Measurements from ENCODE around the gene CLIC4.

DNA sequence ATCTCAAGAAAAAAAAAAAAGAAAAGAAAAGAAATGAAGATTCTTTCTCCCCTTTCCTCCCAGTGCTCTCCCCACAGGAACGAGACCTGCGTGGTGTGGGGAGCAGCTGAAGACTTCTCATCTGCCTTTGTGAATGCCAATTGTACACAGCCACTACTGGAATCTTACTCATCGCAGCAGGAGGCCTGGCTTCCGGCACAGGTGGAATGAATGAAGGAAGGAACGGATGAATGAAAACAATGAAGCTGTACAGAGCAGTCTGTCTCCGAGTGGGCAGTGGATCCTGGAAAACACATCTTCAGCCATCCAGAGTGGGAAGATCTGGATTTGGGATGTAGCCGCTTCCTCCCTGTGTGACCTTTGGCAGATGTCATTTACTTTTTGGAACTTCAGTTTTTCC is 119.9 kb downstream of the CLIC4 start:
- TF ChIP-seq, protein P1, sequence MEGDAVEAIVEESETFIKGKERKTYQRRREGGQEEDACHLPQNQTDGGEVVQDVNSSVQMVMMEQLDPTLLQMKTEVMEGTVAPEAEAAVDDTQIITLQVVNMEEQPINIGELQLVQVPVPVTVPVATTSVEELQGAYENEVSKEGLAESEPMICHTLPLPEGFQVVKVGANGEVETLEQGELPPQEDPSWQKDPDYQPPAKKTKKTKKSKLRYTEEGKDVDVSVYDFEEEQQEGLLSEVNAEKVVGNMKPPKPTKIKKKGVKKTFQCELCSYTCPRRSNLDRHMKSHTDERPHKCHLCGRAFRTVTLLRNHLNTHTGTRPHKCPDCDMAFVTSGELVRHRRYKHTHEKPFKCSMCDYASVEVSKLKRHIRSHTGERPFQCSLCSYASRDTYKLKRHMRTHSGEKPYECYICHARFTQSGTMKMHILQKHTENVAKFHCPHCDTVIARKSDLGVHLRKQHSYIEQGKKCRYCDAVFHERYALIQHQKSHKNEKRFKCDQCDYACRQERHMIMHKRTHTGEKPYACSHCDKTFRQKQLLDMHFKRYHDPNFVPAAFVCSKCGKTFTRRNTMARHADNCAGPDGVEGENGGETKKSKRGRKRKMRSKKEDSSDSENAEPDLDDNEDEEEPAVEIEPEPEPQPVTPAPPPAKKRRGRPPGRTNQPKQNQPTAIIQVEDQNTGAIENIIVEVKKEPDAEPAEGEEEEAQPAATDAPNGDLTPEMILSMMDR (IDR thresholded peaks at IDR 0.05; ENCODE audit: low read depth, low read length), result no peak
- TF ChIP-seq POLR2A (IDR thresholded peaks at IDR 0.05; ENCODE audit: extremely low read depth, insufficient read length) (no peak), MYC (IDR thresholded peaks at IDR 0.05; ENCODE audit: low read depth, low read length) (no peak)
- TF ChIP-seq, protein P2, sequence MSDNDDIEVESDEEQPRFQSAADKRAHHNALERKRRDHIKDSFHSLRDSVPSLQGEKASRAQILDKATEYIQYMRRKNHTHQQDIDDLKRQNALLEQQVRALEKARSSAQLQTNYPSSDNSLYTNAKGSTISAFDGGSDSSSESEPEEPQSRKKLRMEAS (IDR thresholded peaks at IDR 0.05; ENCODE audit: low read depth, low read length), result no peak

All from NB4 (cell line).